GM19238 (cell line): ENCODE measurements around the gene IQCH.
A peak's percentile ranks its signal among the peaks of the same experiment; 100 is the strongest.

Experiments
- DNase-seq: peaks from one replicate; pipeline ENCODE4 v3.0.0; 2011; ENCODE audit warnings: low spot score; ENCODE audit not compliant: insufficient read length

Gene IQCH

DNA sequence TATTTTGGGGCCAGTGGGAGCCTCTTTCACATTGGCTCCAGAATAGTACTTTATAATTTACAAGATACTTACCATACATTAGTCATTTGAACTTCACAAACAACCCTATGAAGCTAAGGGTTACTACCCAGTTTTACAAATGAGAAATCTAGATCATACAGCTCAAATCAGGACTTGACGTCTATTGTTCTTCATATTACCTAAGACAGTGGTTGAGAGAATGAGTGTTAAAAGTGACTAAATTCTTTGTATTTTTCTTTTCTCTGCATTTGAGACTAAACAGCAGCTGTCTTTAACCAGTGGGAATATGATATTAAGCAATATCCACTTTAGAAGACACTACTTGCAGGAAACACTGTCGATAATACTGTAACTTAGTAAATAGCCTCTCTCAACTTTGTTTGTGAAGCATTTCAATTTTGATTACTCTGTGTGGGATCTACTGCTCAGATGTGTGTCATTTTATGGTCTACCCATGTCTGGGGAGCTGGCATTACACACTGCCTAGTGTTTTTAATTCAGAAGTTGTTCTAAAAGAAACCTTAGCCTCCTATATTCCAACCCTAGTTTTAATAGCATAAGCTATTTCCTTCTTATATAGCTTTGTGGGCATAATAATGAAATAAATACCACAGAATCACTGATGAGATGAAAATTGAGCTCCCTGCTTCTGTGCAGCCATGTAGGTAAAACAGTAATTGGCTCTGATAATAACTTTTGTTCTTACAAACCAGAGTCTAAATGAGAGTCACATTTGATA lies 45.9 kb downstream of the IQCH start:
- no peak for DNase-seq

DNA sequence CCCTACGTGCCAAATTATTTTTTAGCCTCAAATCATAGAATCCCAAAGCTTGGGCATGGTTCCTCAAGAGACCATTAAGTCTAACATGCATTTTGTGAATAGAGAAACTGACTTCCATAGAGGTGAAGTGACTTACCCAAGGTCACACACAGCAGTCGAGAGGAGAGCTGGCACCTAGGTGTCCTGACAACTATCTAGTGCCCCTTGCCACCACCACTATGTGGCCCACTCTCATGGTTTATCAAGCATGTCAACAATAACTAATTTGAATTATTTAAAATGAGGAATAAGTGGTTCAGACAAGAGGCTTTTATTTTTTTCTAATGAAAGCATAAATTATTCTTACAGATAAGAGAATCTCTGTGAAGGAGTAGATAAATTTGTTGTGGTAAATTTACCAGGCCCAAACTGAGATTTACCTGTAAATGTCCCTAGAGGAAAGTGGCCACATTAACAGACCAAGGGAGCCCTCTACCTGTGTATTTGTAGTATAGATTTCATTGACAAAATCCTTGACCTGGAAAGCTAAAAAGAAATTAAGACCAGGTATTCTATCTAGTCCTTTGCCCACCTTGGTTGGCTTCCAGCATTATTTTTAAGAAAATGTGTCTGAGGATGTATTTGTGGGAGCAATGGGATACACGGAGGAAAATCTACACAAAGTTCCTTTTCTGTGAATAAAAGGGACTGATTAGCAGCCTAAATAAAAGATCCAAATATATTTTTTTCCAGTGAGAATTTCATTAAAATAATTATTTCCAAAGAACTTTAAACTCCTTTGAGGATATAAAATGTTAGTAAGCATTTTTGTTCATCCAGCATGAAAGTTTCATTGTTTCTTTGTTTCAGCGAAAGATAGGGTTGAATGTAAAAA lies 49.1 kb downstream of the IQCH start:
- peak; percentile 2 for DNase-seq

DNA sequence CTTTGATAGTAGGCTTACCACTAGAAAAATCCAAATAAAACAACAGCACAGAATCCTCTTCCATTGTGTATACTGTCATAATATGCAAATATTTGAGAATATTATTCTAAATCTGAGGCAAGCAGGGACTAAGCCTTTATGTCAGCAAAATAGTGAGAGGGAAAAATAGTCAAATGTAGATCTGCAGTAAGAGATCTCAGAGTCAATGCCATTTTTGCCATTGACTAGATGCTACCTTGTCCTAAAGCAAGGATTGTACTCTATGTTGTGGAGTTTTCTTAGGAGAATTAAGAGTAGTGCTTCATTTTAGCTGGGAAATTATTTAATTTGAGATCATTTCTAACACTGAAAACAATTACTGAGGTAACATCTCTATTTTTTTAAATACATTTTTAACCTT lies 50.2 kb downstream of the IQCH start:
- DNase-seq = no peak

DNA sequence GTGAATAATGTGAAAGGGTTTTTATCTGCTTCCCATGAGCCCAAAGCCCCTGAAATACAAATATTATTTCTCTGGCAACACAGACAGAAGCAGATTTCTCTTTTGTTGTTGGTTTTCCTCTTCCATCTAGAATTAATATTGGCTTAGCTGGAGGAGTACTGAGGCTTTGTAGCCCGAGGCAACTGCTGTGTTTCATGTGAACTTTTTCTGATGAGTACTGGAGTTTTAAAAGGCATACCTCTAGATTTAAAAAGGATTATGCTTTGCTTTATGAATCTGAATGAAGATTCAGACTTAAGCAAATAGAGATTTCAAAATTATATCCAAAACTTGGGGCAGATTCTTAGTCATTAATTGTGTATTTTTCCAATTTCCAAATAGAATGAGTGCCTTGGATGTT lies 50.9 kb downstream of the IQCH start:
- DNase-seq = no peak

DNA sequence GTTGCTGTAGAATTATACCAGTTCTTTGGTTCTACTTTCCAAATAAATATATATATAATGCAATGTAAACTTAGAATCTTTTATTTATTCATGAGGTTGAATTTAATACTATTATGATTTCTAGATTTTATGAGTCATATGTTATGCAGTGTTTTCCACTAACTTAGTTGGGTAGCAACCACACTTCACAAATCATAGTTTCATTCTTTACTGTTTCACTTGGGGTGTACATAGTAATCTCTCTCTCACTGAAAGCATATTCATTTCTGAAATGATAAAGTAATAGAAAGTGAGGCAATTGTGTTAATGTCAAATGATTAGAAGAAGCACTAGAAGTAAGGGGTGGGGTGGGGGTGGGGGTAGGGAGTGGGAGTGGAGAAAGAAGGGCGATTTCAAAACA lies 52.6 kb downstream of the IQCH start:
- DNase-seq = no peak

DNA sequence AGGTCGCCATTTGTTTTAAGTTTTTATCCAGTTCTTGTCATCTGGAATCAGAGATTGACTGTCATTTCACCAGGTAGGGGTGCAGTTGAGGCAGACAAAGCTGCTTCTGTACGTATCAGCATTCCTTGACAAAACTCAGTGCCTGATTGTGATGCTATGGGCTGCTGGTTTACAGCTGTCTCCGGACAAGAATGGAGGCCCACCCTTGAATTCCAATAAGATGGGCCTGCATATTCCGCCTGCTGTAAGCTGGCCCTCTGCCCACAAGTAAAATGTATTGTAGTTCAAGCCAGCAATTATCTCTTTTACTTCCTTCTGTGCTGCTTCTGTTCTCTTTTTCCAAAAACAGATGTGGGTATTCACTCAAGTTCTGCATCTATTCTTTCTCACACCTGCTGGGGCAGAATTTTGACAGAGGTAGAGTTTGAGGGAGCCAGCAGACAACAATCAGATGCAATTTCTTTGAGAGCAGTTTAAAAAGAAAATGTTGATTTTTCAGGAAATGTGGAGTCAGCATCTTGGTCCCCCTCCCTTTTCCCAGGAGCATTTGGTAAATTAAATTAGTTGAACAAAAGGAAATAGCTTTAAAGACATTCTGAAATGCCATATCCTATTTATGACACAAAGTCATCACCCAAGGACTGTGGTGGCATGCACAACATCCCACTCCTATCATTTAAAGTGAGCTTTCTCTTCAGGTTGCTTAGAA lies 53.5 kb downstream of the IQCH start:
- no peak for DNase-seq

DNA sequence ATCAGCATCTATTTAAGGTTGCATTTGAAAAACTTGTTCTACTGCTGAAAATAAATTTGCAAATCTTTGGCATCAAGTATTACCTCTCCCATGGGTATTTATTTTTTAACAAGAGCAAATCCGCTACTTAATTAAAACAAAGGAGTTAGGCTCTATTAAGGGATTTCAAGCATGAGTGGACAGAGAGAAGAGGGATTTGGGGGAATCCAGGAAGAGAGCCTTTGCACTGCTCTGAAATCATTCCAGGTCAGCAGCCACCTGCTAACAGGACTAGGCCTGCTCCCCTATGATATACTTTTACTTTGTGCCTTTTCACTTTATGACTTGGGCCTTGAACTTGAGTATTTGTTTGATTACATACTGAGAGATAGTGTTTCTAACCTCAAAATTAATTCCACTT lies 57.1 kb downstream of the IQCH start:
- no peak for DNase-seq

DNA sequence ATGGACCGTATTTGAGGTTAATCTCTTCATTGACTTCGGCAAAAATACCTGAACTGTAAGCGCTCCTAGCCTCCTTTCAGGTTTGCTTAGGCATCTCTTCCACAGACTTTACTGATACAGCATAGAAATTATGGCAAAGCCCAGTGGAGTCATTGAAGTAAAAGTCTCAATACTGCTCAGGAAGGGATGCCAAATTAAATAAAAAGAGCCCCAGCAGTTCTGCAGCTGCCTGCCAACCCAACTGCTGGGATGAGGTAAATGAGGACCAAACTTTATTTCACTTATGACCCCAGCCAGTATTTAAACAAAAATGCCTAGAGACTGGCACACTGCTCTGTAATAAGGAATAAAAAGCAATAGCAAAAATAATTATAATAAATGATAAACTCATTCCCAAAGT lies 65.4 kb downstream of the IQCH start:
- no peak for DNase-seq

DNA sequence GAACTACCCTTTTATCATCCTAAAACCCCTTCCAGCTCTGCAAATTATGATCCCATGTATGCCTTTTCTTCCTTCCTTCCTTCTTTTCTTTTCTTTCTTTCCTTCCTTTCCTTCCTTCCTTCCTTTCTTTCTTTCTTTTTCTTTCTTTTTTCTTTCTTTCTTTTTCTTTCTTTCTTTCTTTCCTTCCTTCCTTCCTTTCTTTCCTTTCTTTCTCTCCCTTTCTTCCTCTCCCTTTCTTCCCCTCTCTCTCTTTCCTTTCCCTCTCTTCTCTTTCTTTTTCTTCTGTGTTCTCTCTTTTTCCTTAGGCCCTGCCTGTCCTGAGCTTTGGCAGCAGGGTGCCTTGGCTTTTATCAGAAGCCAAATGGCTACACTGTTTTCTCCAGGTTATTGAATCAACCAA lies 66.8 kb downstream of the IQCH start:
- DNase-seq = no peak

DNA sequence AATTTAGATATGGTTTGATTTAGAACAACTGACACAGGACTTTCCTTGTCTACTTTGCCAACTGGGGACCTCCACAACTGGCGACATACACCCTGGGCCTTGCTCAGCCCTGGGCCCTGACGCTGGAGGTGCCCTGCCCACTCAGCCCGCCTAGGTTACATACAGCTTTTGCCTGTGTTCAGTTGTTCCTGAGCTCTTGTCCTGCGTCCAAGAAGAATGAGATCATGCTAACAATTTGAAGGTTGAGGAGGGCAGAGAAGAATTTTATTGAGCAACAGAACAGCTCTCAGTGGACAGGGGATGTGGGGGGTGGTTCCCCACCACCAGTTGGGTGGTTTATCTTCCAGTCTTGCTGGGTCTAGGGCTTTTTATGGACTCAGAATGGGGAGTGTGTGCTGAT lies 67.9 kb downstream of the IQCH start:
- DNase-seq = no peak

DNA sequence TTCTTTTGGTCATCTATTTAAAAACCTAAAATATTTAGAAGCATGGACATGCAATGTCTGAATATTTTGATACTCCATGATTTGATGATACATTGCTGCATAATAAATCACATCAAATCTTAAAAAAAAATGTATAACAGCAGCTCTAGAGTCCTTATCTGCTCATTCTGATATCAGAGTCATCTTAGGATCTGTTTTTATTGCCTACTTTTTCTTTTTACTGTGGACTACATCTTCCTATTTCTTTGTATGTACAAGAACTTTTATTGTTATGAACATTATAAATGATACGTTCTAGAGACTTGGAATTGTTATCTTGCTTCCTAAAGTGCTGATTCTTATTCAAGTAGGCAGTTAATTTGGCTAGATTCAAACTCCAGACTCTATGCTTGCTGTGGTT lies 72.7 kb downstream of the IQCH start:
- no peak for DNase-seq

DNA sequence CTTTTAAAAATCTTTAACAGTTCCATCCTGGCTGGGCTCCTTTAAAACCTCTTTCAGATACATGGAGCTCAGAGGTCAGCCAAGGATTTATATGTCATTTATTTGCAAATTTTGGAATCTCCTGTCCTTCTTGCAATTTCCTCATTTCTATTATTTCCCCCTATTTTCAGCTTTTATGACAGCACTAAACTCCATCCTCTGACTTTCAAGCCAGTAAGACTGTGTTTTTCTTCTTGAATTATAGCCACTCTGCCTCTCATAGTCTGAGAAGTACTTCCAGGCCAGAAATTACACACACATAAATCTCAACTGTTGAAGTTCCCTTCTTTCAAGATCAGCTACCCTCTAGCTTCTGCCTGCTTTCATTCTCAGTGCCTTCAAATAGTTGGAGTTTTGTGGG lies 73.2 kb downstream of the IQCH start:
- DNase-seq = no peak

DNA sequence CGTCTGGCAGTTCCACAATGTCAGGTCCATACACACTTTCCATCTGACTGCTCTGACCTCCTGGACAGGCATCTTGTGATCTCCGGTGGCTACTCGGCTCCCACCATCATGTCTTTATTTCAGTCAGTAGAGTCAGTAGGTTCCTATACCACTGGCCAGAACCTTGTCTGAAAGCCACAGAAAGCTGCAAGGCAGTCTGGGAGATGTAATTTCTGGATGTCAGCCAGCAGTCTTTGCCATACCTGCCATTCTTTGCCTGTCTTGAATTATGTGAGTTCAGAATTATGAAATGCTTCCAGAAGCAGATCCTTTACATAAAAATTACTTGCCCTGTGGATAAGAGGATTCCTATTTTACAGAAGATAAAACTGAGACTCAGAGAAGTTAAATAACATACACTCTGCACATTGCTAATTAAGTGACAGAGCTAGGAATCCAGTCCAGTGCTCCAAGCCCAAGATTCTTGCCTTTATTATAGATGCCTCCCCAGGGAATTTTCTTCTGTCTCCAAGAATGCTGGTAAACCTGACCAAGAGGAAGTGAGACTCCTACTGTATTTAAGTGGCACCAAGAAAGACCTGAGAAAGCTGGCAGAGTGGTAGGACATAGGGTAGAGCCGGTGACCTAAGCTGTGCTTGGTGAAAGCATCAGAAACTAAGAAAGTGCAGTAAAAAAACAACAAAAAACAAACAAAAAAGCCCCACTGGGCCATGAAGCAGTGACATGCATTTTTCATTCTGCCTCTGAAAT lies 75.6 kb downstream of the IQCH start:
- no peak for DNase-seq

DNA sequence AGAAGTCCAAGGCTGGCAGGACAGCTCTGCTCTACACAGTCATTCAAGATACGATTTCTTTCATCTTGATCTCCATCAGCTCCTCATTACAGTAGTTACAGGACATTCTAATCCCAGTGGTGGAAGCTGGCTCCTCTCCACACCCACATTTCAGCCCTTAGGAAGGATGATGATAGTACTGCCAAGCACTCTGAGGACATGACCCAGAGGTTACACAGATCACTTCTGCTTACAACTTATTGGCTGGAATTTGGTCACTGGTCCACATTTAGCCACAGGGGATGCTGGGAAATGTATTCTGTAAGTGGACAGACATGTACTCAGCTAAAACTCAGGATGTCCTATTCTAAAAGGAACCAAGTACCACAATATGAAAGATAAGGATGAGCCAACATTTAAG lies 77.1 kb downstream of the IQCH start:
- DNase-seq = no peak

DNA sequence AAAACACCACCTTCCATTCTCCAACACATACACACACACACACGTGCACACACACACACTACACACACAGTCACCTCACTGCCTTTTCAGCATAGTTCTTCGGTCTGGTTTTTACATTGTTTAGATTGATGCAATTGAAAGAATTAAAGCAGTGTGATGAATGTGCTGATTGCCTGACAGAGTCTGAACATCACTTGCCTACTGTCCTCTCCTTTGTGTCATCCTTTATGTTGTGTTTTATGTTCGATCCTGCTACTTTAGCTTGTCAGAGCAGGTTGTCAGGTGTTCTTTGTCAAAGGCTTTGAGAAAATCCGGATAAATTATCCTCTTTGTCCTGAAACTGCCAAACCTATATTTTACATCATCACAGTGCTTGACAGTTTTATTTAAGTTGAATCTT lies 80.4 kb downstream of the IQCH start:
- no peak for DNase-seq

DNA sequence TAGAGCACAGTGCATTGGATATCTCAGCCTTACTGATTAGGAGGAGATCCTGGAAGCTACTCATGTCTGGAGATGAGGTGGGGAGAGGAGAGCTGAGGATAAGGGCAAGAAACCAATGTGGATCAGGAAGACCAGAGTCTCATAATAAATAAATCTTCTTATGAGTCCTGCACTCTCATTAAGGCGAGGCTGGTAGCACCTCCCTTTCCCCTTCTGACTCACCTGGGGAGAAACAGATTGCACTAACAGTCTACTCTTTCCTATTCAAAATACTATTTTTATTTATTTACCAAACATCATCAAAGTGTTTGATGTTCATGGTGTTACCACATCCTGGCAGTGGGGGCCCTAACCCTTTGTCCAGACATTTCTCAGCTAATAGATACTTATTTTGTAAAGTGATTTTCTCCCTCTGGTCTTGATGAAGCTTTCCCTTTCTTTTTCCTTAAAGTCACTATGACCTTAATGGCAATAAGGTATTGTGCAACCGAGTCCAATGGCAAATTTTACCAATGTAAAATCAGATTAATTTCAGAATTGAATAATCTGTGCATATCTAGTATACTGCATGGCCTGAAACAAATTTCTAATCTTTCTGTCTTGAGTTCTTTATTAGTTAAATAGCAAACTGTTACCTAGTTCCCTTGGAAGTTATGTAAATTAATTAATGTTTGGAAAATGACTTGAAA lies 81.1 kb downstream of the IQCH start:
- DNase-seq = no peak

DNA sequence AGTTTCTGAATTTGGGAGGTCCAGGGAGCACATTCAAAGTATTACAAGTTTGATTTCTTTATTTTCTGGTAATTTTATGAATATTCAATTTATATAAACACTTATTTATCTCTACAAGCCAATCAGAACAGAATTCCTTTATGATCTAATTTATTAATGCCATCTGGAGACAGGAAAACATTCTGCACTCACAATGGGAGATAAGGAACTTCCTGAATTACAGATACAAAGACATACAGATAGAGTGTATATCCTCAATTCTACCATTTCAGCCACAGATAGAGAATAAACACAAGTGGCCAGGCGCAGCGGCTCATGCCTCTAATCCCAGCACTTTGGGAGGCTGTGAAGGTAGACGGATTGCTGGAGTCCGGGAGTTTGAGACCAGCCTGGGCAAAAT lies 86.0 kb downstream of the IQCH start:
- DNase-seq = no peak

DNA sequence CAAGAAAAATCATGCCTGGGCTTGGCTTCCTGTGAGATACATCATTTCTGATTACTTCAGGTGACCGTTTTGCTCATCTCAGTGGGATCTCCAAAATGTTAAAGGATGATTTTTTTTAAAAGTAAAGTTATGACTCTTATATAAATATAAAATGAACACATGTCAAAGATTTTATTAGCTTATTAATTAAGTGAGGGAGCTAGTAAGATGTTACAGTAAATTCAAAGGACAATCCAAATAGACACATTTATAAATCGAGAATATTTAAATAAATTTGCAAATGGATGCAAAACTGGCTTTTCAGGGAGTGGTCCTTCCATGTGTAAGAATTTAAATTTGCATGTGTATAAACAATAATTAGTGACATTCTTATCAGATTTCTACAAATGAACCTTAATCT lies 87.0 kb downstream of the IQCH start:
- DNase-seq = no peak

DNA sequence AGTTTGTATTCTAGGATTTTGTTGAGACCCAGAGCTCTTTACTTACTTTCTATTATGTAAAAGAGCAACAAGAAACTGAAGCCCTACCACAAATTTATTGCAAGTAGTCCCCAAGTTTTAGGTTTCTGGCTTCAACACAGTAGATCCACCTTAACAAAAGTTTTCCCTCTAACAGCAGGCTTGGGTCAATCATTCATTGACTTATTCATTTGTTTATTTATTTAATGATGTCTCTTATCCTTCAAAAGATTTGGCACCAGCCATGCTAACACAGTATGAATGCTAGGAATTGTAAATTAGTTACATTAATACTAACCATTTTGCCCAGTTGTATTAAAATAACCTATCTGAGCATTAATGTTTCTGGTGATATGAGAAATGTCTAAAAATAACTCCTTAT lies 88.6 kb downstream of the IQCH start:
- DNase-seq = no peak

DNA sequence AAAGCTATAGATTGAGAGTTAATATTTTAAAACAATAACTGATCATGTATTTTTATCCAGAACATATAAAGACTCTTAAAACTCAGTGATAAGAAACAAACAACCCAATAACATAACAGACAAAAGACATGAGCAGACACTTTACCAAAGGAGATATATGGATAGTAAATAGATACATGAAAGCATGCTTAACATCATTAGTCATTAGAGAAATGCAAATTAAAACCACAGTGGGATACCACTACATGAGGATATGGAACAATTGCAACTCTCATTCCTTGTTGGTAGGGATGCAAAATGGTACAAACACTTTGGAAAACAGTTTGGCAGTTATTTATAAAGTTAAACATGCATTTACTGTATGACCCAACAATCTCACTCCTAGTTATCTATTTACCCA lies 95.0 kb downstream of the IQCH start:
- DNase-seq = no peak

DNA sequence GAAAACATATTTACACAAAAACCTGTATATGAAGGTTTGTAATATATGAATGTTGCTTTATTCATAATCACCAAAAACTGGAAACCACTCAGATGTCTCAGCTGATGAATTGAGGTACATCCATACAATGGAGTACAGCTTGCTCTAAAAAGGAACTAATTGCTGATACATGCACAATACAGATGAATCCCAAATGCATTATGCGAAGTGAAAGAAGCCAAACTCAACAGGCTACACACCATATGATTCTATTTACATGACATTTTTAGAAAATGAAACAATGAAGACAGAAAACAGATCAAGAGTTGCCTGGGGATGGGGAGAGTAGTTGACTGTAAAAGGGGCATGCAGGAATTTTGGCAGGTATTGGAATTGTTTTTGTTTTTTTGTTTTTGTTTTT lies 95.5 kb downstream of the IQCH start:
- DNase-seq = no peak
